Hepatocyte (in vitro differentiated cells): ENCODE measurements around the gene MR1.

Experiments used
- EZH2 ChIP-seq: fragments of 200-600 bp; sonication (generic); IDR thresholded peaks from 2 replicates; pipeline ENCODE4 v1.6.1; 2016; ENCODE audit warnings: antibody characterized with exemption, mild to moderate bottlenecking, borderline replicate concordance
- EZH2phosphoT487 ChIP-seq: fragments of 200-600 bp; sonication (generic); IDR thresholded peaks from one replicate; pipeline ENCODE4 v1.6.1; 2018; ENCODE audit warnings: antibody characterized with exemption, mild to moderate bottlenecking, low read depth, moderate library complexity; ENCODE audit not compliant: unreplicated experiment, severe bottlenecking
- TF ChIP-seq, protein P1 (sequence below): fragments of 200-600 bp; sonication (generic); IDR thresholded peaks from 2 replicates; pipeline ENCODE4 v1.5.1; 2016; ENCODE audit warnings: antibody characterized with exemption, mild to moderate bottlenecking; ENCODE audit not compliant: poor library complexity

DNA sequence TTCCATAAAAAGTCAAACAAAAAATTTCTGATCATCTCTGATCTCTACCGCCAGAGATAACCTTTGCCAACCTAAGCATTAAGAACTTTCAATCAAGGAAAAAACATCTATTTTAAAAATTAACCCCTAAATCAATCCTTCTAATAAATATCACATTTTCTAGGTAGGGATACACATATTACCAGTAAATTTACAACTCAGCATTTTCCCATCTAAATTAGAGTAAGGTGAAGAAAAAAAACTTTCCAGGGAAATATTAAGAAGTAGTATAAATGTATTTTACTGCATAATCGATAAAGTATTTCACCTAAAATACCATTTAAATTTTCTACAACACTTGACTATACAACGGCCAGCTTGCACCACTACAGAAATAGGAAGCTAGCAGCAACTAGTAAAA is 12.6 kb upstream of the MR1 start:
- TF ChIP-seq EZH2phosphoT487 (no peak), EZH2 (no peak)
- TF ChIP-seq, protein P1, sequence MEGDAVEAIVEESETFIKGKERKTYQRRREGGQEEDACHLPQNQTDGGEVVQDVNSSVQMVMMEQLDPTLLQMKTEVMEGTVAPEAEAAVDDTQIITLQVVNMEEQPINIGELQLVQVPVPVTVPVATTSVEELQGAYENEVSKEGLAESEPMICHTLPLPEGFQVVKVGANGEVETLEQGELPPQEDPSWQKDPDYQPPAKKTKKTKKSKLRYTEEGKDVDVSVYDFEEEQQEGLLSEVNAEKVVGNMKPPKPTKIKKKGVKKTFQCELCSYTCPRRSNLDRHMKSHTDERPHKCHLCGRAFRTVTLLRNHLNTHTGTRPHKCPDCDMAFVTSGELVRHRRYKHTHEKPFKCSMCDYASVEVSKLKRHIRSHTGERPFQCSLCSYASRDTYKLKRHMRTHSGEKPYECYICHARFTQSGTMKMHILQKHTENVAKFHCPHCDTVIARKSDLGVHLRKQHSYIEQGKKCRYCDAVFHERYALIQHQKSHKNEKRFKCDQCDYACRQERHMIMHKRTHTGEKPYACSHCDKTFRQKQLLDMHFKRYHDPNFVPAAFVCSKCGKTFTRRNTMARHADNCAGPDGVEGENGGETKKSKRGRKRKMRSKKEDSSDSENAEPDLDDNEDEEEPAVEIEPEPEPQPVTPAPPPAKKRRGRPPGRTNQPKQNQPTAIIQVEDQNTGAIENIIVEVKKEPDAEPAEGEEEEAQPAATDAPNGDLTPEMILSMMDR = no peak
